Natural killer cell treated with Interleukin-12 subunit alpha and Interleukin-12 subunit beta and Interleukin-15 and Interleukin-18, amount 100 ng/mL, for 72 hours (primary cell): Measurements from ENCODE around the gene DCLK1. TPM values are rescaled to one million over a fixed set of nuclear protein-coding genes. Genes with fewer than 3 reads are reported as not detected.

Experiments
- ATAC-seq, 2 donors: fragments of 150-1000 bp; cut with Tn5 transposase in 1 of 2; sonication (Bioruptor Pico), chemical (Tn5 transposase) in 1 of 2; 2 replicates each; pipeline ENCODE4 v1.10.0; 2021
- DNase-seq: peaks from one replicate; pipeline ENCODE4 v3.0.0; 2022; ENCODE audit warnings: low spot score
- H3K27ac Mint-ChIP-seq, 2 donors: 1 replicate in 1 of 2; 2 replicates in 1 of 2; pipeline ENCODE4 v1.8.0; 2022; ENCODE audit warnings: mixed read lengths in 2 of 2, mild to moderate bottlenecking in 1 of 2, moderate library complexity in 1 of 2
- H3K27me3 Mint-ChIP-seq, 2 donors: 1 replicate in 1 of 2; 2 replicates in 1 of 2; pipeline ENCODE4 v1.8.0; 2022; ENCODE audit warnings: mixed read lengths in 2 of 2
- H3K36me3 Mint-ChIP-seq: one replicate; pipeline ENCODE4 v1.8.0; 2022; ENCODE audit warnings: mixed read lengths
- H3K4me1 Mint-ChIP-seq, 2 donors: 1 replicate in 1 of 2; 2 replicates in 1 of 2; pipeline ENCODE4 v1.8.0; 2022; ENCODE audit warnings: low read depth in 2 of 2, mixed read lengths in 2 of 2, mild to moderate bottlenecking in 1 of 2
- H3K4me3 Mint-ChIP-seq: one replicate; pipeline ENCODE4 v1.8.0; 2022; ENCODE audit warnings: mixed read lengths
- H3K9me3 Mint-ChIP-seq: 2 replicates; pipeline ENCODE4 v1.8.0; 2022; ENCODE audit warnings: mixed read lengths
- total RNA-seq, 2 donors: library from RNA; stranded (reverse); gene quantifications; one replicate each; pipeline ENCODE4 v1.2.3, GENCODE V29; 2022

The DCLK1 gene
- total RNA-seq, 2 donors from 2014 or later: not detected

DNA sequence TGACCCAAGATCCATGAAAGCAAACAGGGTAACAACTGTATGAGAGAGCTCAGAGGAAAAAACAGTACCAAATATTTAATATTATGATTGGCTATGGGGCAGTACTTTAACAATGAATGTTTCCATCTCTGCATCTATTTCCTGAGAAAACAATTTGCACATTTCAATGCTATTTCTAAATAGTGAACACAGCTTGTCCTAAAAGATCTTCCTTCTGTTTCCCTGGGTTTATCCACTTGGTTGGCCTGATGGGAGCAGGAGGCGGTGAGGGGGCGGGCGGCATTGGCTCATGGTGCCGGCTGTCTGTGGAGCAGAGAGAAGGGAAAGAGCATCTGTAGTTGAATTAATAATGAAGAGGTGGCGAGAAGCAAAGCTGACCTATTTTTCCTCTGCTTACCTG lies 291.4 kb downstream of the DCLK1 start:
- H3K4me1 Mint-ChIP-seq: no peaks in the 10 kb centered on the region
- peaks cover 4% of the 10 kb centered on the region for H3K9me3 Mint-ChIP-seq
- DNase-seq (no peak), ATAC-seq (no peak)
- no peak overlapping the region for H3K4me3 Mint-ChIP-seq
- no peaks in the 10 kb centered on the region for H3K27me3 Mint-ChIP-seq
- no peaks in the 10 kb centered on the region for H3K36me3 Mint-ChIP-seq
- no peak overlapping the region for H3K27ac Mint-ChIP-seq

- no peaks in the 10 kb centered on the region for H3K4me1 Mint-ChIP-seq
- no peak for ATAC-seq
- H3K4me3 Mint-ChIP-seq: no peak overlapping the region
- no peaks in the 10 kb centered on the region for H3K27me3 Mint-ChIP-seq
- no peaks in the 10 kb centered on the region for H3K36me3 Mint-ChIP-seq
- H3K9me3 Mint-ChIP-seq: peaks cover 4% of the 10 kb centered on the region
- no peak overlapping the region for H3K27ac Mint-ChIP-seq
- no peak for DNase-seq
Observed at GRCh38 chr13:35838356-35838755, 292.8 kb downstream of the DCLK1 start.

DNA sequence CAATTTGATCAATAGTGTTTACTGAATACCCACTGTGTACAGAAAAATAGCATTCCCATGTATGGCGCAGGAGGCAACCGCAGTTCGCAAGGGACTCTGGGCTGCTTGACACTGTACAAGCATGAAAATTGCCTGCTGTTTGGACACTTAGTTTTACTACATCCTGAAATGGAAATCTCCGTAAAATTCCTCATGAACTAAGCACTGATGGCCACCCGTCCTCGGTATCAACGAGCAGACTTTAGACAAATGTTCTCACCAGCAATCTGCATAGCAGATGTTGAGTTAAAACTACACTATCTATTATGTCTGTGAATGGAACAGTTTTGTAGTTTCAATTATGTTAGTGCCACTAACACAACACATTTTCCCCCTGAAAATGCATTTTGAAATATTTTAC lies 294.7 kb downstream of the DCLK1 start:
- H3K27me3 Mint-ChIP-seq: no peaks in the 10 kb centered on the region
- DNase-seq (no peak), ATAC-seq (no peak)
- no peak overlapping the region for H3K27ac Mint-ChIP-seq
- peaks cover 8% of the 10 kb centered on the region for H3K9me3 Mint-ChIP-seq
- no peaks in the 10 kb centered on the region for H3K4me1 Mint-ChIP-seq
- no peak overlapping the region for H3K4me3 Mint-ChIP-seq
- H3K36me3 Mint-ChIP-seq: no peaks in the 10 kb centered on the region

DNA sequence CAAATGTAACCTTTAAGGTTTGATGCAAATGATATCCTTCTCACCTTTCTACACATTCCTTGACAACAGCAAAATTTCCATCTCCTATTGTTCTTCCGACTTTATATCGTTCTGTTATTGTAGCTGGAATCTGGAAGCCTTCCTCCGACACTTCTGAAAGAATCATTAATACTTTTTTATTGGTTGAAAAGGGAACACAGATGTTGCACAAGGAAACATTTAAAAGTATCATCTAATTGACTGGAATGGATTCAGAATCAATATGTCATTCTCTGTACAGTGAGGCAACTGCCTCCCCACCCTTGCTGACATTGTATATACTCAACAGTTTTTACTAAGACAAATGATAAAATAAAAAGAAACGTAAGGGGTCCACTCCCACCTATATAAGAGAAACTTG lies 295.2 kb downstream of the DCLK1 start:
- H3K27ac Mint-ChIP-seq: no peak overlapping the region
- H3K4me1 Mint-ChIP-seq: no peaks in the 10 kb centered on the region
- H3K4me3 Mint-ChIP-seq: no peak overlapping the region
- no peaks in the 10 kb centered on the region for H3K36me3 Mint-ChIP-seq
- no peak for DNase-seq
- ATAC-seq: no peak
- H3K27me3 Mint-ChIP-seq: no peaks in the 10 kb centered on the region
- peaks cover 8% of the 10 kb centered on the region for H3K9me3 Mint-ChIP-seq

GRCh38 chr13:35833608-35834275 lies 297.4 kb downstream of the DCLK1 start:
- no peaks in the 10 kb centered on the region for H3K27me3 Mint-ChIP-seq
- H3K4me3 Mint-ChIP-seq: no peak overlapping the region
- no peak overlapping the region for H3K27ac Mint-ChIP-seq
- ATAC-seq (no peak), DNase-seq (no peak)
- H3K4me1 Mint-ChIP-seq: no peaks in the 10 kb centered on the region
- no peaks in the 10 kb centered on the region for H3K36me3 Mint-ChIP-seq
- peaks cover 4% of the 10 kb centered on the region for H3K9me3 Mint-ChIP-seq

- no peaks in the 10 kb centered on the region for H3K4me1 Mint-ChIP-seq
- no peak overlapping the region for H3K4me3 Mint-ChIP-seq
- ATAC-seq (no peak), DNase-seq (no peak)
- H3K27ac Mint-ChIP-seq: no peak overlapping the region
- H3K27me3 Mint-ChIP-seq: no peaks in the 10 kb centered on the region
- H3K9me3 Mint-ChIP-seq: peaks cover 4% of the 10 kb centered on the region
- no peaks in the 10 kb centered on the region for H3K36me3 Mint-ChIP-seq
Observed at GRCh38 chr13:35833031-35833430, 298.2 kb downstream of the DCLK1 start.

DNA sequence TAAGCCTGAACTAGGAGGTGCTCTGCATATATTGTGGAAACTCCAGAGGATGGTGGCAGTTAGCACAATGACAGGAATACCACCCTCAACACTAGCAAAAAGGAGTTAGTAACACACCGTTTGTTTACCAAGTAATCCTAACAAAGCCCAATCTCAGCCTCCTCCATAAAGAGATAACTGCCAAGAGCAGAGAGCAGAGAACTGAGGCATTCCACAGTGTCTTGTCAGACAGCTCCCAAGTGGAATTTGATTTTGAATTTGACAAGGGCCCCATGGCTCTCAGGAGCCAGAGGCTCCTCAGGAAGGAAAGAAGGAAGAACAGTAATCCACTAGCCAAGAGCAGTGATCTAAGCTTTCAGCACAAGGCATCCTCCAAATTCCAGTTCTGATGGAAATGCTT lies 298.6 kb downstream of the DCLK1 start:
- Mint-ChIP-seq H3K27ac (no peak overlapping the region), H3K36me3 (no peaks in the 10 kb centered on the region), H3K27me3 (no peaks in the 10 kb centered on the region), H3K4me3 (no peak overlapping the region), H3K4me1 (no peaks in the 10 kb centered on the region), H3K9me3 (peaks cover 4% of the 10 kb centered on the region)
- ATAC-seq (no peak), DNase-seq (no peak)

DNA sequence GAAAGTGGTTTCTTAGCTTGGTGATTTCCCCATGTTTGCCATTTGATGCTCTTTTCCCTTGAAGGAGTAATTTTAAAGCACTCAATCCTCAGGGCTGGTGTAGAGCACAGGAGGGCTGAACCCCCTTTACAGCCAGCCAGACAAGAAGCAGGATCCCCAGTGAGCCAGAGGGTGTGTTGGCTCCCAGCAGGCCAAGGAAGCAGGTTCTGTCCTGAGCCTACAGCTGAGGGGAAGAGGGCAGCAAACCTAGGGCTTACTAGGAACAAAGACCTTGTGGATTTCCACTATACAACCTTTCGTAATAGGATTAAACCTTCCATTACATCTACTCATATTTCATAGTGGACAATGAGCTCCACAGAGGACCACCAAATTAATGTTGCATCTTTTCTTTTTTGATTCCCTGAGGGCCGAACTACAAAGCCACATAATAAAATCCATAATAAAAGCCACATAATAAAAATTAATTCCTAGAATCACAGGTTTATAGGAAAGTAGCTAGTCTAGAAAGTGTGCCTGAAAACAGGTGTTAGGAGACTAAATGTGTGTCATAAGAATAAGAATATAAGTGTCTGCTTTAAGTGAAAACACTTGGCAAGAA lies 300.2 kb downstream of the DCLK1 start:
- Mint-ChIP-seq H3K4me1 (no peaks in the 10 kb centered on the region), H3K9me3 (peaks cover 4% of the 10 kb centered on the region), H3K36me3 (no peaks in the 10 kb centered on the region), H3K27ac (no peak overlapping the region), H3K4me3 (no peak overlapping the region), H3K27me3 (no peaks in the 10 kb centered on the region)
- DNase-seq (no peak), ATAC-seq (no peak)

DNA sequence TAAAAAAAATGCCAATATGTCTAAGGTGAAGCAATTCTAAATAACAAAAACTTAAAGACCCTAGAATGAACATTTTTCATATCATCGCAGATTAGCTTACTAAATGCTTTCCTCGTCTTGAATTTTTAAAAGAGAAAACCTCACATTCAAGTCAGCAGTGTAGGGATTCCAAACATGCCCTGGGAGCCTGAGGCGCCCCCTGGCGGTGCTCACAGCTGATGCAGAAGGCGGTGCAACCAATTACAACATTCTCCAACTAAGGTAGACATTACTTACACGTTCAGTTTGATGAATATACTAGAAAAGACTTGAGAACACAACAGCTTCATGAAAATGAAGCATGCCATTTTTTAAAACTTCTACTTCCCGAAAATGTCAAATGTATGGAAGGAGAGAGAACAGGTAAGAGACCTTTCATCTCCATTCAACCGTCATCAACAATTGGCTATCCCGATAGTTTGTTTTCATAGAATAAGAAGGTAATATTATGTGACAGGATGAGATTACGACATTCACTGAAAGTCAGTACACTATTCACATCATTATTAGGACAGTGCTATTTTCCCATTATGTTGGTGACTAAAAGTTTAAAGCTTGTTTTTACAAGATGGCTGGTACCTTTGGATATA lies 304.4 kb downstream of the DCLK1 start:
- Mint-ChIP-seq H3K4me1 (no peaks in the 10 kb centered on the region), H3K27me3 (no peaks in the 10 kb centered on the region), H3K27ac (no peak overlapping the region), H3K4me3 (no peak overlapping the region), H3K36me3 (no peaks in the 10 kb centered on the region), H3K9me3 (peaks cover 4% of the 10 kb centered on the region)
- no peak for ATAC-seq
- no peak for DNase-seq

GRCh38 chr13:35824825-35825224 lies 306.4 kb downstream of the DCLK1 start:
- Mint-ChIP-seq H3K36me3 (no peaks in the 10 kb centered on the region), H3K4me3 (no peak overlapping the region), H3K27me3 (no peaks in the 10 kb centered on the region), H3K27ac (no peak overlapping the region), H3K4me1 (no peaks in the 10 kb centered on the region), H3K9me3 (peaks cover 4% of the 10 kb centered on the region)
- no peak for DNase-seq
- no peak for ATAC-seq

- no peak overlapping the region for H3K27ac Mint-ChIP-seq
- DNase-seq: no peak
- peaks cover 4% of the 10 kb centered on the region for H3K9me3 Mint-ChIP-seq
- H3K4me3 Mint-ChIP-seq: no peak overlapping the region
- no peaks in the 10 kb centered on the region for H3K27me3 Mint-ChIP-seq
- no peaks in the 10 kb centered on the region for H3K4me1 Mint-ChIP-seq
- H3K36me3 Mint-ChIP-seq: no peaks in the 10 kb centered on the region
- ATAC-seq: no peak
Observed at GRCh38 chr13:35824395-35824794, 306.8 kb downstream of the DCLK1 start.

DNA sequence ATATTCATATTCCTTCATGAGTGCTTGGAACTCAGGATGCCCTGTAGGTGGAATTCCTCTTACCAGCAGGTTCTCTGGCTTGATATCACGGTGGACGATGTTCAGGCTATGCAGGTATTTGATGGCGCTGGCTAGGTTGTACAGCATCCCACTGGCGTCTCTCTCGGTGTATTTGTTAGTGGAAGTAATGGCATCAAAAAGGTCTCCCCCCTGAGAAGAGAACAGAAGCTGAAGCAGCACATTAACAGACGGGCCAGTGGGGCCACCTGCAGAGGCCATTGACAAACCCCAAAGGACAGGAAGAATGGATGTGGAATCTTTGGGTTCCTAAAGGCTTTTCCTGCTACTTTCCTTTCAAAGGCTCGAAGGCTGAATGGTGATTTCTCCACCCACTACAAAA lies 308.5 kb downstream of the DCLK1 start:
- Mint-ChIP-seq H3K27ac (no peak overlapping the region), H3K4me1 (no peaks in the 10 kb centered on the region), H3K4me3 (no peak overlapping the region), H3K27me3 (no peaks in the 10 kb centered on the region), H3K9me3 (peaks cover 4% of the 10 kb centered on the region), H3K36me3 (no peaks in the 10 kb centered on the region)
- ATAC-seq (no peak), DNase-seq (no peak)

- no peaks in the 10 kb centered on the region for H3K9me3 Mint-ChIP-seq
- no peaks in the 10 kb centered on the region for H3K36me3 Mint-ChIP-seq
- H3K27ac Mint-ChIP-seq: no peak overlapping the region
- H3K27me3 Mint-ChIP-seq: no peaks in the 10 kb centered on the region
- no peak overlapping the region for H3K4me3 Mint-ChIP-seq
- DNase-seq (no peak), ATAC-seq (no peak)
- H3K4me1 Mint-ChIP-seq: no peaks in the 10 kb centered on the region
Observed at GRCh38 chr13:35818633-35819067, 312.5 kb downstream of the DCLK1 start.

DNA sequence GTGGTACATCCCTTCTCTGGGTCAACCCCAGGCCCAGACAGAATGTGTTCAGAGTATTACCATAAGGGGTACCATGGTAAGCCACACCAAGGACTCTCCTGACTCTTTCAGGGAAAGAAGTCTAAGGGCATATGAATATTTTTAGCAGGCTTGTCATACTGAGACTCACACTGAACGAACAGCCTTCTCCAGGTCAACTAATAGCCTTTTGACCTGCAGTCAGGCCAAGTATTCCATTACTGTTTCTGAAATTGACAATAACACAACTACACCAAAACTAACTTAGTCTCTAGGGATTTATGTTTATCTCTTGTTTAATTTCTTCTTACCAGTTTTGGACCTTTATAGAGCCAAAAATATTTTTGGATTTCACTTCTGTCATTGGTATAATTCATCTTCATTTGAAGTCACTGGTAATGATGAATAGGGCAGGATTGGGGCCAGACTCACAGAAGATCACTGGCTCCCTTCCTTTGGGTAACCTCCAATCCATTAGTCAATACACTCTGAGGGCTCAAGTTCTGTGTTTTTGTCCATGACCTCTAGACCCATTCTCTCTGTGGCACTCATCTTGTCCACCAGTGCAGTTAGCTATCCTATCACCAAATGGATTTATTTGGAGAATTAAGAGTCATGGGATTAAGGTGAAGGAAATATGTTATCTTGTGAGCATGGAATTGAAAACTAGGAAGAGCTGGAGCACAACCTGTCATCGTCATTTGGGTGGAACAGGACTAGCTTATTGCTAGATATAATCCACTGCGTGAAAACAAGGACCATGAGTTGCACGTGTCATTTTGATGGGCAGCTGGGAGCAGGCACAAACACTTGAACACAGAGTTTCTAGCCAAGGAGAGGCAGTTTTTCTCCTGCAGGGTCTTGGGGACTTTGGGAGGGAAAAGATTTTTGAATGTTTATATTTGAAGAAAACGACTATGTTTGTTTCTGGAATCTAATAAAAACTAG lies 313.3 kb downstream of the DCLK1 start:
- DNase-seq (no peak), ATAC-seq (no peak)
- H3K27me3 Mint-ChIP-seq: no peaks in the 10 kb centered on the region
- H3K27ac Mint-ChIP-seq: no peak overlapping the region
- no peak overlapping the region for H3K4me3 Mint-ChIP-seq
- no peaks in the 10 kb centered on the region for H3K36me3 Mint-ChIP-seq
- H3K9me3 Mint-ChIP-seq: no peaks in the 10 kb centered on the region
- no peaks in the 10 kb centered on the region for H3K4me1 Mint-ChIP-seq
